Measurements from ENCODE around the gene HSPB2. TPM values are rescaled to one million over a fixed set of nuclear protein-coding genes. Genes with fewer than 3 reads are reported as not detected.
"Not testable (repeated sequence)": the region's sequence is repeated elsewhere in the genome, so short reads cannot be mapped to it uniquely, and the experiment has no call there.

The HSPB2 gene
- total RNA-seq, 4 donors from 2014 or later, result 1.3 TPM; not detected in 3

- Histone ChIP-seq H3K36me3 (no peaks in the 10 kb centered on the region), H3K9me3 (no peaks in the 10 kb centered on the region), H3K27me3 (no peaks in the 10 kb centered on the region), H3K27ac (no peak overlapping the region), H3K4me3 (no peak overlapping the region), H3K4me1 (peaks cover 5 to 25% (median 19%) of the 10 kb centered on the region in 4 donors)
- DNase-seq, result no peak
- 69 to 70% methylated on average over 2 of the region's 2 CpGs for WGBS, 2 donors (ENCODE audit: low coverage in 1 of 2)
- TF ChIP-seq EP300 (IDR thresholded peaks at IDR 0.05; ENCODE audit: low read depth) (no peak), POLR2A (IDR thresholded peaks at IDR 0.05) (no peak), CTCF (IDR thresholded peaks at IDR 0.05) (no peak), POLR2AphosphoS5 (IDR thresholded peaks at IDR 0.05) (no peak)
- intact Hi-C loops (cut with DNase I; ENCODE audit: low total_unique reads) (no loop called here), in situ Hi-C loops (cut with MboI; ENCODE audit: low pct_ligation_motif_present in 1 of 4, low pct_unique_long_range_greater_than_20kb in 1 of 4, low sequenced_read_pairs in 3 of 4) (loop anchor here in 1 of 4 donors (10.0 kb wide), 2 partner anchors 52 to 142 kb away; partner anchors contain the start of genes NKAPD1 and PIH1D2)
These were observed 20.0 kb downstream of the HSPB2 start for GRCh38 chr11:111932611-111932950.

- H3K36me3 ChIP-seq; H3K27me3 ChIP-seq; H3K27ac ChIP-seq; H3K9me3 ChIP-seq; DNase-seq; intact Hi-C loops (cut with DNase I; ENCODE audit: low total_unique reads); H3K4me3 ChIP-seq: not testable (repeated sequence)
- 96 to 100% methylated on average over 4 to 14 of the region's 14 CpGs for WGBS, 2 donors (ENCODE audit: low coverage in 1 of 2)
- H3K4me1 ChIP-seq, result peaks cover 4 to 30% (median 22%) of the 10 kb centered on the region in 4 donors
- in situ Hi-C loops (cut with MboI; ENCODE audit: low pct_ligation_motif_present in 1 of 4, low pct_unique_long_range_greater_than_20kb in 1 of 4, low sequenced_read_pairs in 3 of 4), result loop anchor here in 1 of 4 donors (10.0 kb wide), 2 partner anchors 52 to 142 kb away; partner anchors contain the start of genes NKAPD1 and PIH1D2
These were observed 20.6 kb downstream of the HSPB2 start for GRCh38 chr11:111933176-111933575.

- no peaks in the 10 kb centered on the region for H3K27me3 ChIP-seq
- no peaks in the 10 kb centered on the region for H3K36me3 ChIP-seq
- peaks cover 10 to 37% (median 27%) of the 10 kb centered on the region in 4 donors for H3K4me1 ChIP-seq
- H3K9me3 ChIP-seq, result no peaks in the 10 kb centered on the region
- no peak for DNase-seq
- no peak overlapping the region for H3K4me3 ChIP-seq
- intact Hi-C loops (cut with DNase I; ENCODE audit: low total_unique reads) (no loop called here), in situ Hi-C loops (cut with MboI; ENCODE audit: low pct_ligation_motif_present in 1 of 4, low pct_unique_long_range_greater_than_20kb in 1 of 4, low sequenced_read_pairs in 3 of 4) (loop anchor here in 1 of 4 donors (10.0 kb wide), 2 partner anchors 51 to 141 kb away; partner anchors contain the start of genes NKAPD1 and PIH1D2)
- 78 to 80% methylated on average over 1 of the region's 1 CpG for WGBS, 2 donors (ENCODE audit: low coverage in 1 of 2)
- no peak overlapping the region for H3K27ac ChIP-seq
- no peak for TF ChIP-seq POLR2A (IDR thresholded peaks at IDR 0.05)
- no peak for TF ChIP-seq POLR2AphosphoS5 (IDR thresholded peaks at IDR 0.05)
- TF ChIP-seq EP300 (IDR thresholded peaks at IDR 0.05; ENCODE audit: low read depth), result no peak
- TF ChIP-seq CTCF (IDR thresholded peaks at IDR 0.05), result no peak
These were observed 21.3 kb downstream of the HSPB2 start for GRCh38 chr11:111933872-111934271.

GRCh38 chr11:111934306-111934705 lies 21.8 kb downstream of the HSPB2 start:
- Histone ChIP-seq H3K4me3 (no peak overlapping the region), H3K27me3 (no peaks in the 10 kb centered on the region), H3K9me3 (no peaks in the 10 kb centered on the region), H3K4me1 (peaks cover 10 to 41% (median 28%) of the 10 kb centered on the region in 4 donors), H3K27ac (peak overlapping the region in 1 of 4 donors; percentile 90), H3K36me3 (no peaks in the 10 kb centered on the region)
- 86 to 96% methylated on average over 1 of the region's 1 CpG for WGBS, 2 donors (ENCODE audit: low coverage in 1 of 2)
- intact Hi-C loops (cut with DNase I; ENCODE audit: low total_unique reads), result no loop called here
- DNase-seq, result no peak
- TF ChIP-seq POLR2A (IDR thresholded peaks at IDR 0.05) (no peak), CTCF (IDR thresholded peaks at IDR 0.05) (no peak), EP300 (IDR thresholded peaks at IDR 0.05; ENCODE audit: low read depth) (no peak), POLR2AphosphoS5 (IDR thresholded peaks at IDR 0.05) (no peak)
- in situ Hi-C loops (cut with MboI; ENCODE audit: low pct_ligation_motif_present in 1 of 4, low pct_unique_long_range_greater_than_20kb in 1 of 4, low sequenced_read_pairs in 3 of 4), result loop anchor here in 1 of 4 donors (10.0 kb wide), 2 partner anchors 50 to 140 kb away; partner anchors contain the start of genes NKAPD1 and PIH1D2
